ENCODE data around the gene TNNC2.

GRCh38 chr20:45823949-45824835 lies 2.9 kb downstream of the TNNC2 start:
- no peak for TF ChIP-seq POLR2A (IDR thresholded peaks at IDR 0.05; ENCODE audit: low read depth, low read length)
- TF ChIP-seq TAF1 (IDR thresholded peaks at IDR 0.05; ENCODE audit: low read depth, low read length), result no peak

Measured in GM12891 (cell line).